ENCODE measurements around the gene PRDM9. TPM values are rescaled to one million over a fixed set of nuclear protein-coding genes. Genes with fewer than 3 reads are reported as not detected.
"Not testable (repeated sequence)": the region's sequence is repeated elsewhere in the genome, so short reads cannot be mapped to it uniquely, and the experiment has no call there.

PRDM9 gene
- total RNA-seq = 0.08 TPM

GRCh38 chr5:23507278-23507685 lies at the start of gene PRDM9:
Gene PRDM9 (plus strand): TSS chr5:23507609. CDS start chr5:23509034, 1,425 bp downstream.
- ATAC-seq (peak; percentile 95), DNase-seq (ENCODE audit: low spot score) (peak; percentile 85)

GRCh38 chr5:23457780-23458179 lies 49.6 kb upstream of the PRDM9 start:
- ATAC-seq = no peak
- no peak for DNase-seq (ENCODE audit: low spot score)

- no peak for ATAC-seq
- DNase-seq (ENCODE audit: low spot score) = no peak
These were observed 48.2 kb upstream of the PRDM9 start for GRCh38 chr5:23459214-23459613.

- ATAC-seq (peak; percentile 94), DNase-seq (ENCODE audit: low spot score) (no peak)
These were observed 45.8 kb upstream of the PRDM9 start for GRCh38 chr5:23461576-23461975.

- DNase-seq (ENCODE audit: low spot score) (no peak), ATAC-seq (peak; percentile 89)
These were observed 41.0 kb upstream of the PRDM9 start for GRCh38 chr5:23466401-23466912.

GRCh38 chr5:23468658-23469057 lies 38.8 kb upstream of the PRDM9 start:
- DNase-seq (ENCODE audit: low spot score) (no peak), ATAC-seq (no peak)

- no peak for ATAC-seq
- no peak for DNase-seq (ENCODE audit: low spot score)
These were observed 33.5 kb upstream of the PRDM9 start for GRCh38 chr5:23473915-23474314.

- no peak for ATAC-seq
These were observed 33.1 kb upstream of the PRDM9 start for GRCh38 chr5:23474315-23474714.

GRCh38 chr5:23476580-23476979 lies 30.8 kb upstream of the PRDM9 start:
- ATAC-seq = no peak
- no peak for DNase-seq (ENCODE audit: low spot score)

More at GRCh38 chr5:23474315-23474714, 33.1 kb upstream of the PRDM9 start:
- DNase-seq (ENCODE audit: low spot score) = no peak

GRCh38 chr5:23482642-23483041 lies 24.8 kb upstream of the PRDM9 start:
- ATAC-seq (no peak), DNase-seq (ENCODE audit: low spot score) (no peak)

- DNase-seq (ENCODE audit: low spot score) (no peak), ATAC-seq (no peak)
These were observed 24.3 kb upstream of the PRDM9 start for GRCh38 chr5:23483090-23483489.

GRCh38 chr5:23484096-23484495 lies 23.3 kb upstream of the PRDM9 start:
- ATAC-seq (no peak), DNase-seq (ENCODE audit: low spot score) (no peak)

GRCh38 chr5:23486227-23486626 lies 21.2 kb upstream of the PRDM9 start:
- not testable (repeated sequence) for DNase-seq (ENCODE audit: low spot score); ATAC-seq

- ATAC-seq (peak; percentile 75), DNase-seq (ENCODE audit: low spot score) (no peak)
These were observed 16.4 kb upstream of the PRDM9 start for GRCh38 chr5:23490993-23491392.

GRCh38 chr5:23494558-23494957 lies 12.9 kb upstream of the PRDM9 start:
- ATAC-seq (no peak), DNase-seq (ENCODE audit: low spot score) (no peak)

- ATAC-seq (no peak), DNase-seq (ENCODE audit: low spot score) (no peak)
These were observed 10.8 kb upstream of the PRDM9 start for GRCh38 chr5:23496576-23496975.

- DNase-seq (ENCODE audit: low spot score) (peak; percentile 54), ATAC-seq (peak; percentile 83)
These were observed 826 bp upstream of the PRDM9 start for GRCh38 chr5:23506329-23507236.

GRCh38 chr5:23510434-23510833 lies 3.0 kb downstream of the PRDM9 start:
- not testable (repeated sequence) for ATAC-seq; DNase-seq (ENCODE audit: low spot score)

- no peak for ATAC-seq
- no peak for DNase-seq (ENCODE audit: low spot score)
These were observed 15.1 kb downstream of the PRDM9 start for GRCh38 chr5:23522553-23522952.

GRCh38 chr5:23523031-23523430 lies 15.6 kb downstream of the PRDM9 start:
- DNase-seq (ENCODE audit: low spot score) (no peak), ATAC-seq (no peak)

- no peak for ATAC-seq
These were observed 16.6 kb downstream of the PRDM9 start for GRCh38 chr5:23523998-23524397.

GRCh38 chr5:23525751-23526150 lies 18.3 kb downstream of the PRDM9 start:
- DNase-seq (ENCODE audit: low spot score) (no peak), ATAC-seq (no peak)

More at GRCh38 chr5:23523998-23524397, 16.6 kb downstream of the PRDM9 start:
- no peak for DNase-seq (ENCODE audit: low spot score)
